Large intestine (tissue), 3 donors: Measurements from ENCODE around the gene BCAS3. TPM values are rescaled to one million over a fixed set of nuclear protein-coding genes. Genes with fewer than 3 reads are reported as not detected.
"Not testable (repeated sequence)": the region's sequence is repeated elsewhere in the genome, so short reads cannot be mapped to it uniquely, and the experiment has no call there.

Experiments
- DNase-seq, 2 donors: peaks; one replicate each; pipeline versions ENCODE4 v3.0.0 to v3.0.0-alpha.2; 2013
- H3K27ac ChIP-seq: one replicate; pipeline ENCODE4 v1.5.1; 2013; ENCODE audit warnings: low read length
- H3K27me3 ChIP-seq: 2 replicates; pipeline ENCODE4 v1.6.1; 2013; ENCODE audit warnings: low read length; ENCODE audit not compliant: control insufficient read depth, insufficient read depth
- H3K36me3 ChIP-seq: 2 replicates; pipeline ENCODE4 v1.6.1; 2013; ENCODE audit warnings: low read length; ENCODE audit not compliant: control insufficient read depth, insufficient read depth
- H3K4me1 ChIP-seq: one replicate; pipeline ENCODE4 v1.6.1; 2013; ENCODE audit warnings: low read length; ENCODE audit not compliant: control insufficient read depth, insufficient read depth
- H3K4me3 ChIP-seq: one replicate; pipeline ENCODE4 v1.5.1; 2013; ENCODE audit warnings: low read length
- H3K9me3 ChIP-seq: one replicate; pipeline ENCODE4 v1.6.1; 2013; ENCODE audit warnings: mild to moderate bottlenecking, low read depth, low read length, moderate library complexity; ENCODE audit not compliant: control insufficient read depth
- WGBS: methylation state at CpG from one replicate; pipeline ENCODE4 v1.1.5; 2013; ENCODE audit warnings: low lambda C conversion rate; ENCODE audit not compliant: insufficient coverage; 5-methylcytosine and 5-hydroxymethylcytosine counted together
- polyA plus RNA-seq: library from polyadenylated mRNA; unstranded; fragments of 120-200 nt; gene quantifications from one replicate; pipeline ENCODE4 v1.2.1, GENCODE V29; 2013

The BCAS3 gene
- polyA plus RNA-seq, 1 donor: 9.7 TPM

GRCh38 chr17:60971515-60972369 lies 294.1 kb downstream of the BCAS3 start:
- H3K9me3 ChIP-seq: peaks cover 2% of the 10 kb centered on the region
- no peak overlapping the region for H3K4me3 ChIP-seq
- DNase-seq: peak; percentile 23 to 37
- no peaks in the 10 kb centered on the region for H3K36me3 ChIP-seq
- H3K4me1 ChIP-seq: no peaks in the 10 kb centered on the region
- no peaks in the 10 kb centered on the region for H3K27me3 ChIP-seq
- WGBS: no CpG with 5 or more reads among the region's 6 CpGs
- H3K27ac ChIP-seq: no peak overlapping the region

GRCh38 chr17:60976861-60977260 lies 299.2 kb downstream of the BCAS3 start:
- not testable (repeated sequence) for H3K9me3 ChIP-seq, H3K27me3 ChIP-seq, H3K36me3 ChIP-seq, H3K27ac ChIP-seq, H3K4me3 ChIP-seq, DNase-seq, H3K4me1 ChIP-seq
- WGBS: no CpG with 5 or more reads among the region's 23 CpGs

- DNase-seq: peak in 1 of 2 donors; percentile 40
- Histone ChIP-seq H3K9me3 (peaks cover 2% of the 10 kb centered on the region), H3K27ac (no peak overlapping the region), H3K27me3 (no peaks in the 10 kb centered on the region), H3K36me3 (no peaks in the 10 kb centered on the region), H3K4me3 (no peak overlapping the region), H3K4me1 (no peaks in the 10 kb centered on the region)
Observed at GRCh38 chr17:60989379-60989778, 311.7 kb downstream of the BCAS3 start.

GRCh38 chr17:60989846-60990245 lies 312.2 kb downstream of the BCAS3 start:
- Histone ChIP-seq H3K4me1 (no peaks in the 10 kb centered on the region), H3K27ac (no peak overlapping the region), H3K4me3 (no peak overlapping the region), H3K27me3 (no peaks in the 10 kb centered on the region), H3K36me3 (no peaks in the 10 kb centered on the region), H3K9me3 (peaks cover 2% of the 10 kb centered on the region)
- DNase-seq: no peak
- no CpG with 5 or more reads among the region's 9 CpGs for WGBS

GRCh38 chr17:60993497-60993896 lies 315.8 kb downstream of the BCAS3 start:
- 80% methylated on average over 3 of the region's 3 CpGs for WGBS
- DNase-seq: no peak
- Histone ChIP-seq H3K36me3 (no peaks in the 10 kb centered on the region), H3K4me3 (no peak overlapping the region), H3K27me3 (no peaks in the 10 kb centered on the region), H3K9me3 (no peaks in the 10 kb centered on the region), H3K4me1 (no peaks in the 10 kb centered on the region), H3K27ac (no peak overlapping the region)

GRCh38 chr17:60995680-60996079 lies 318.0 kb downstream of the BCAS3 start:
- H3K9me3 ChIP-seq: no peaks in the 10 kb centered on the region
- H3K36me3 ChIP-seq: no peaks in the 10 kb centered on the region
- no peak for DNase-seq
- H3K27me3 ChIP-seq: no peaks in the 10 kb centered on the region
- H3K4me3 ChIP-seq: no peak overlapping the region
- H3K27ac ChIP-seq: no peak overlapping the region
- H3K4me1 ChIP-seq: no peaks in the 10 kb centered on the region

GRCh38 chr17:61000911-61001310 lies 323.3 kb downstream of the BCAS3 start:
- WGBS: no CpG with 5 or more reads among the region's 2 CpGs
- H3K27me3 ChIP-seq: no peaks in the 10 kb centered on the region
- H3K9me3 ChIP-seq: no peaks in the 10 kb centered on the region
- H3K4me1 ChIP-seq: no peaks in the 10 kb centered on the region
- no peak overlapping the region for H3K27ac ChIP-seq
- H3K4me3 ChIP-seq: no peak overlapping the region
- no peak for DNase-seq
- H3K36me3 ChIP-seq: no peaks in the 10 kb centered on the region

GRCh38 chr17:61002316-61002736 lies 324.7 kb downstream of the BCAS3 start:
- WGBS: 0% methylated on average over 1 of the region's 1 CpG
- DNase-seq: peak; percentile 3 to 23

GRCh38 chr17:61005358-61005757 lies 327.7 kb downstream of the BCAS3 start:
- DNase-seq: peak in 1 of 2 donors; percentile 1
- H3K36me3 ChIP-seq: no peaks in the 10 kb centered on the region
- no peak overlapping the region for H3K27ac ChIP-seq
- no CpG with 5 or more reads among the region's 5 CpGs for WGBS
- no peaks in the 10 kb centered on the region for H3K4me1 ChIP-seq
- no peak overlapping the region for H3K4me3 ChIP-seq
- H3K27me3 ChIP-seq: no peaks in the 10 kb centered on the region
- no peaks in the 10 kb centered on the region for H3K9me3 ChIP-seq

More at GRCh38 chr17:61002316-61002736, 324.7 kb downstream of the BCAS3 start:
- Histone ChIP-seq H3K9me3 (no peaks in the 10 kb centered on the region), H3K4me1 (no peaks in the 10 kb centered on the region), H3K27ac (no peak overlapping the region), H3K36me3 (no peaks in the 10 kb centered on the region), H3K4me3 (no peak overlapping the region), H3K27me3 (no peaks in the 10 kb centered on the region)

GRCh38 chr17:61005958-61006357 lies 328.3 kb downstream of the BCAS3 start:
- DNase-seq, H3K36me3 ChIP-seq, H3K27me3 ChIP-seq, H3K9me3 ChIP-seq, H3K4me3 ChIP-seq, H3K27ac ChIP-seq, H3K4me1 ChIP-seq: not testable (repeated sequence)
- WGBS: 100% methylated on average over 1 of the region's 3 CpGs

- Histone ChIP-seq H3K4me3 (no peak overlapping the region), H3K9me3 (no peaks in the 10 kb centered on the region), H3K4me1 (no peaks in the 10 kb centered on the region), H3K27ac (no peak overlapping the region), H3K36me3 (no peaks in the 10 kb centered on the region), H3K27me3 (no peaks in the 10 kb centered on the region)
- DNase-seq: peak; percentile 26 to 61
- no CpG with 5 or more reads among the region's 3 CpGs for WGBS
Observed at GRCh38 chr17:61007980-61008379, 330.3 kb downstream of the BCAS3 start.
